GM23248 (cell line): ENCODE measurements around the gene FAAP24. TPM values are rescaled to one million over a fixed set of nuclear protein-coding genes. Genes with fewer than 3 reads are reported as not detected.

Experiments
- polyA plus RNA-seq: library from polyadenylated mRNA; unstranded; fragments of >200 nt; fragmentation: Nextera tagmentation; extraction: Ambion mirVana; gene quantifications from 2 replicates; pipeline ENCODE4 v1.2.1, GENCODE V29; 2016
- total RNA-seq: library from RNA; depleted of rRNA; stranded (reverse); fragments of >200 nt; shearing (Covaris generic); gene quantifications from 2 replicates; pipeline ENCODE4 v1.2.3, GENCODE V29; 2014; rRNA removed

Gene FAAP24
- total and polyA plus RNA-seq, 2 experiments from 2014 or later: 1.3 to 5.8 TPM

Other genes starting within 250 kb of the FAAP24 start
- not detected in 2 replicates for gene SLC7A9, start 102.5 kb upstream of the FAAP24 start, total RNA-seq
- gene SLC7A9, start 102.5 kb upstream of the FAAP24 start, polyA plus RNA-seq: not detected in 2 replicates
- 11.5 and 17.1 TPM in 2 replicates for gene CEP89, start 284 bp upstream of the FAAP24 start, total RNA-seq
- gene CEP89, start 284 bp upstream of the FAAP24 start, polyA plus RNA-seq: 30.1 and 30.5 TPM in 2 replicates
- gene RHPN2, start 92.6 kb downstream of the FAAP24 start, total RNA-seq: 1.3 and 4.8 TPM in 2 replicates
- 1.5 and 1.9 TPM in 2 replicates for gene RHPN2, start 92.6 kb downstream of the FAAP24 start, polyA plus RNA-seq
- gene GPATCH1, start 108.9 kb downstream of the FAAP24 start, total RNA-seq: 3.8 and 5.1 TPM in 2 replicates
- gene GPATCH1, start 108.9 kb downstream of the FAAP24 start, polyA plus RNA-seq: 6.3 and 6.5 TPM in 2 replicates
- not detected in 2 replicates for gene WDR88, start 159.9 kb downstream of the FAAP24 start, total RNA-seq
- gene WDR88, start 159.9 kb downstream of the FAAP24 start, polyA plus RNA-seq: 0.10 TPM in 2 replicates
- 58.3 and 59.9 TPM in 2 replicates for gene LRP3, start 222.1 kb downstream of the FAAP24 start, total RNA-seq
- gene LRP3, start 222.1 kb downstream of the FAAP24 start, polyA plus RNA-seq: 2.9 TPM in 2 replicates